ENCODE results near the gene ZNF540.
A peak's percentile ranks its signal among the peaks of the same experiment; 100 is the strongest.
"Not testable (repeated sequence)": the region's sequence is repeated elsewhere in the genome, so short reads cannot be mapped to it uniquely, and the experiment has no call there.

ZNF540 gene

GRCh38 chr19:37594304-37594981 lies at the start of gene ZNF540, which contains the start of gene ZNF571:
ZNF540 (plus strand) TSS chr19:37594876; CDS start chr19:37598448, 3,572 bp downstream.
ZNF571 (minus strand) TSS chr19:37594792; CDS start chr19:37586676, 8,116 bp downstream.
- peak; percentile 79 to 89 (median 88) for DNase-seq (ENCODE audit: low read depth in 4 of 4, low spot score in 1 of 4)

GRCh38 chr19:37551129-37551993 lies 43.3 kb upstream of the ZNF540 start:
- DNase-seq (ENCODE audit: low read depth in 4 of 4, low spot score in 1 of 4): peak in 2 of 4 experiments; percentile 15 to 17

GRCh38 chr19:37563518-37563917 lies 31.2 kb upstream of the ZNF540 start:
- no peak for DNase-seq (ENCODE audit: low read depth in 4 of 4, low spot score in 1 of 4)

GRCh38 chr19:37564624-37565369 lies 29.9 kb upstream of the ZNF540 start:
- no peak for DNase-seq (ENCODE audit: low read depth in 4 of 4, low spot score in 1 of 4)

GRCh38 chr19:37565370-37565669 lies 29.4 kb upstream of the ZNF540 start:
- no peak for DNase-seq (ENCODE audit: low read depth in 4 of 4, low spot score in 1 of 4)

DNA sequence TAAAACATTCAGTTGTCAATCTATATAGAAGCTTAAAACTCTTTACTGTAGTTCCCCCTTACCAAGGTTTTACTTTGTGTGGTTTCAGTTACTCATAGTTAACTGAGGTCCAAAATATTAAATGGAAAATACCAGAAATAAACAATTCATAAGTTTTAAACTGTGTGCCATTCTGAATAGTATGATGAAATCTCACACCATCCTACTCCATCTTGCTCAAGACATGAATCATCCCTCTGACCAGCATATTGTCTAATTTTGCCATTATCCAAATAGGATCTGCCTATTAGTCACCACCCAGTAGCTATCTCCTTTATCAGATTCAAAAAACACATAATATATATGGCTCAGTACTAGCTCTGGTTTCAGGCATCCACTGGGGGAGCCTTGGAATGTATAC lies 22.5 kb upstream of the ZNF540 start:
- DNase-seq (ENCODE audit: low read depth in 4 of 4, low spot score in 1 of 4): no peak

GRCh38 chr19:37583340-37583739 lies 11.3 kb upstream of the ZNF540 start:
- no peak for DNase-seq (ENCODE audit: low read depth in 4 of 4, low spot score in 1 of 4)

GRCh38 chr19:37593996-37594303 lies 726 bp upstream of the ZNF540 start:
- no peak for DNase-seq (ENCODE audit: low read depth in 4 of 4, low spot score in 1 of 4)

- peak in 3 of 4 experiments; percentile 2 to 38 (median 18) for DNase-seq (ENCODE audit: low read depth in 4 of 4, low spot score in 1 of 4)
Observed at GRCh38 chr19:37594982-37595382, 306 bp downstream of the ZNF540 start.

DNA sequence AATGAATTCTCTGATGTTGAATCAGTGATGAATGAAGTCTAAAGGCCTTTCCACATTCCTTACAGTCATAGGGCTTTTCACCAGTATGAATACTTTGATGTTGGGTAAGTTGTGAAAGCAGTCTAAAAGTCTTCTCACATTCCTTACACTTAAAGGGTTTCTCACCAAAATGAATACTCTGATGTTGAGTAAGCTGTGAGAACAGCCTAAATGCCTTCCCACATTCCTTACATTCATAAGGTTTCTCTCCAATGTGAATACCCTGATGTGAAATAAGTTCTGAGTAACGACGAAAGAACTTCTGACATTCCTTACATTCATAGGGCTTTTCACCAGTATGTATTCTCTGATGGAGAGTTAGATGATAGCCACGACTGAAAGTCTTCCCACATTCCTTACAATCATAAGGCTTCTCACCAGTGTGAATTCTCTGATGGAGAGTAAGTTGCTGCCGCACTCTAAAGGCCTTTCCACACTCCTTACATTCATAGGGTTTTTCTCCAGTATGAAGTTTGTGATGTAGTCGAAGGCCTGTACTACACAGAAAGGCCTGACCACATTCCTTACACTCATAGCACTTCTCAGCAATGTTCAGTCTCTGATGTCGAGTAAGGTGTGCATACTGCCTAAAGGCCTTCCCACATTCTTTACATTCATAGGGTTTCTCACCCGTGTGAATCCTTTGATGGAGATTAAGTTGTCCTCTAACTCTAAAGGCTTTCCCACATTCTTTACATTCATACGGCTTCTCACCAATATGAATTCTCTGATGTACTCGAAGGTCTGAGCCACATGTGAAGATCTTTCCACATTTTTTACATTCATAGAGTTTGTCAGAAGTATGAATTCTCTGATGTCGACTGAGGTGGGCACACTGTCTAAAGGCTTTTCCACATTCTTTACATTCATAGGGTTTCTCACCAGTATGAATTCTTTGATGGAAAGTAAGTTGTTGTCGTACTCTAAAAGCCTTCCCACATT lies 40.7 kb downstream of the ZNF540 start:
- no peak for DNase-seq (ENCODE audit: low read depth in 4 of 4, low spot score in 1 of 4)

DNA sequence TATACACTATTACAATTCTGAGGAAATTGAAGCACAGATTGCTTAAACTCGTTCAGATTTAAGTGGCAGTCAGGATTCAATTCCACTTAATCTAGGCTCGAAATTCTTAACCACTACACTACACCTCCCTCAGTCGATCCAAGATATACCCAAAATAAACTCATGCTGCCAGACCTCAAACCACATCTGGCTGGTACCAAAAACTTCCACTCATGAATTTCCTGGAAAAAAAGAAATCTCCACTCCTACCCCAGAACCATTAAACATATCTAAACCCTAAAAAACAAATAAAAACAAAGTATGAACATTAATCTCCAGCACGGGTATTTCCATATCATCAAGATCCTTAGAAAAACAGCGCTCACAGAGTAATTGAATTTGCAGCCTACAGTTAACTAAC lies 59.4 kb downstream of the ZNF540 start:
- DNase-seq (ENCODE audit: low read depth in 4 of 4, low spot score in 1 of 4): no peak

- peak; percentile 1 to 6 (median 5) for DNase-seq (ENCODE audit: low read depth in 4 of 4, low spot score in 1 of 4)
Observed at GRCh38 chr19:37654629-37655300, 60.1 kb downstream of the ZNF540 start.

GRCh38 chr19:37655301-37655688 lies 60.6 kb downstream of the ZNF540 start, which contains the start of gene ZFP30:
ZFP30 (minus strand) TSS chr19:37655465; CDS start chr19:37647822, 7,643 bp downstream.
- DNase-seq (ENCODE audit: low read depth in 4 of 4, low spot score in 1 of 4): peak; percentile 50 to 67 (median 64)

- peak; percentile 65 to 86 (median 75) for DNase-seq (ENCODE audit: low read depth in 4 of 4, low spot score in 1 of 4)
Observed at GRCh38 chr19:37655689-37656371, 61.2 kb downstream of the ZNF540 start.

DNA sequence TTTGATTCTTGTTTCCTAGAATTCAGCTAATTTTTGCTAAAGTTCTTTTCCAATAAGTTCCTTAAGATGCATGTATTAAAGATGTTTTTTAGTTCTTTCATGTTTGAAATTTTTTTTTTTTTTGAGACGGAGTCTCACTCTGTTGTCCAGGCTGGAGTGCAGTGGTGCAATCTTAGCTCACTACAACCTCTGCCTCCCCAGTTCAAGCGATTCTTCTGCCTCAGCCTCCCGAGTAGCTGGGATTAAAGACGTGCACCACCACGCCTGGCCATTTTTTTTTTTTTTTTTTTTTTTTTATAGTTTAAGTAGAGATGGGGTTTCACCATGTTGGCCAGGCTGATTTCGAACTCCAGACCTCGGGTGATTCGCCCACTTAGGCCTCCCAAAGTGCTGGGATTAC lies 62.5 kb downstream of the ZNF540 start:
- DNase-seq (ENCODE audit: low read depth in 4 of 4, low spot score in 1 of 4): not testable (repeated sequence)

Data from stimulated activated CD4-positive, alpha-beta T cell treated with anti-CD3 and anti-CD28 coated beads, Interleukin-1b, Interleukin-23, amount 100 ng/mL, for 24 hours (primary cell).